NOMO-1 treated with dmso at 0.1 percent for 144 hours (cell line): ENCODE results near the gene C11orf21.
A peak's percentile ranks its signal among the peaks of the same experiment; 100 is the strongest.
"Not testable (repeated sequence)": the region's sequence is repeated elsewhere in the genome, so short reads cannot be mapped to it uniquely, and the experiment has no call there.

ENCODE experiments used
- DNase-seq: peaks from one replicate; lab custom pipeline; 2025; ENCODE audit not compliant: unreplicated experiment; lab: John Stamatoyannopoulos, UW

Gene C11orf21

GRCh38 chr11:2297623-2298030 is 4.1 kb downstream of the C11orf21 start:
- no peak for DNase-seq

DNA sequence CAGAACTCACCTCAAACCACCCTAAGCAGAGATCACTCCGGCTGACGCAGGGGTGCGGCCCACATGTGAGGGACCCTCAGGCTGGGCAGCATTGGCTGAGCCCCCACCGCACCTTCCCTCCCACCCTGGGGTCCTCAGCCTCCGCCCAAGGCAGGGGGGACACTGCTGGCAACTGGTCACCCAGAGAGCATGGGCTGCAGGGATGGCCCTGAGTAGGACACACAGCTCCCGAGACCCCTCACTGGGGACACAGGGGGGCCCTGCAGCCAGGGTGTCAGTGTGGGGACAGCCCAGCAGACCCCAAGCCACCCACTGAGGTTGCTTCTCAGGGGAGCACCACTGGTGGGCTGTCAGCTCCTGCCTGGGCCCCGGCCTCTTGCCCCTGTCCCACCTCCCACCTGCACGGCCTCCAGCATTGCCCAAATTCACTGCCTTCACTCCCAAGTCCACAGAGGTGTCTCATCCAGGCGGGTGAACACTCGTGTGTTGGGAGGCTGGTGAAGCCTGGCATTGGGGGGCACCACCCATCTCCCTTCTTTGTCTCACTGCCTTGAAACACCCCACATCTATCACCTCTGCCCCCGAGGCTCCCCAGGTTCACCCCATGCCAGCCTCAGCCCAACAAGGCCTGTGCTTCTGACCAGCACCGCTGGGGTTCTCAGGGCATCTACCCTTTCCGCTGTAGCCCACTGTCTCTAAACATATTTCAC is 4.7 kb downstream of the C11orf21 start:
- DNase-seq, result no peak

DNA sequence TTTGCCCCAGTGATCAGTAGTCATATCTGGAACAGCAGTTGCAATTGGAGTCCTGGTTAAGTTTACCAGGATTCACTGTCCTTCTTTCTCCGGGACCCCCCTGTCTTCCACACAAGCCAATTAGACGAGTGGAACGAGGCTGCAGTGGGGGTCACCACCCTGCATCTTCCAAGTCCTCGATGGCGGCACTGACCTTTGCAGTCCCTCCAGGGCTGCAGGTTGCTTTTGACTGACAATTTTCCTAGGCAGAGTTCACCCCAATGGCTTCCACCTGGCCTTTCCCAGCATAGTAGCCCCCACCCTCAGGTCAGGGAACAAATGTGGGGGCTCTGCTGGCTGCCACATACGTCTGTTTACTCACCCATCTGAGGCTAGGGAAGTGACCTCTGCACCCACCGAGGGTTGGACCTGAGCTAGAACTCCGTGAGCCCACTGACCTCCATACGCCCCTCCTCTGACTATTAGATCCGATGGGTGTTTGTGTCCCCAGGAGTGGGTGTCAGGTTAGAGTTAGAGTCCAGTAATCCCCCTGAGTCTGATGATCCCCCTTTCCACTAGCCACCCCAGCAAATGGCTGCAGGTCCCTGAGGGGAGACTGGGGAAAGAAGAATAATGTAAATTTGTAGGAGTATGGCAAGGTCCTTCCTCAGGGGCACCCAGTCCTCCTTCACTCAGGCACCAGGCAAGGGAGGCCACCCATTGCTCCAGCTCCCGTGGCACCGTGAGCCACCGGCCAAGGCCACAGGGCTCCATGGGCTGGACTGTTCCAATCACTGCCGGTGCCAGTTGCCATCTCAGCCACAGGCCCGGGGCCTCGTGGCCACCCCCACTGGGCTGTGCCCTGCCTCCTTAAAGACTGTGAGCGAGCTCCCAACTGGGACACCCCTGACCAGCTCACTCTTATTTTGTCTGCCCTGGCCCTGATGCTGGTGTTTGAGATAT is 5.5 kb downstream of the C11orf21 start:
- DNase-seq, result no peak

DNA sequence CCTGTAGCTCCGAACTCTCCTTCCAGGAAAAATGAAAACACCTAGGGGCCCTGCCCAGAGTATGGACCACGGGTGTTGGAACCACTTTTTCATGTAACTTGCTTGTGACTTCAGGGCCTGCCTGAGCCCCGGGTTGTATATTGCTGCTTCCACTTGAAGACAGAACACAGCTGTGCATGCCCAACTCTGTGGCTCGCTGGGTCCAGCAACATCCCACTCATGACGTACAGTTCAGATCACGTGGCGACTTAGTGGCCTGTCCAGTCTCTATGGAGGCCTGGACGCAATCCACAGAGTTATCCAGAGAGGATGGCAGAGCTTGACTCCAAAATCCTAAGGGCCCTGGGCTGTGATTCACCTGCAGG is 6.8 kb downstream of the C11orf21 start:
- DNase-seq, result no peak

- peak; percentile 67 for DNase-seq
Observed at GRCh38 chr11:2293984-2294925, 7.5 kb downstream of the C11orf21 start.

- no peak for DNase-seq
Observed at GRCh38 chr11:2293531-2293971, 8.2 kb downstream of the C11orf21 start.

GRCh38 chr11:2290351-2290841 is 11.3 kb downstream of the C11orf21 start:
- DNase-seq, result no peak

- DNase-seq, result no peak
Observed at GRCh38 chr11:2289859-2290258, 11.9 kb downstream of the C11orf21 start.

DNA sequence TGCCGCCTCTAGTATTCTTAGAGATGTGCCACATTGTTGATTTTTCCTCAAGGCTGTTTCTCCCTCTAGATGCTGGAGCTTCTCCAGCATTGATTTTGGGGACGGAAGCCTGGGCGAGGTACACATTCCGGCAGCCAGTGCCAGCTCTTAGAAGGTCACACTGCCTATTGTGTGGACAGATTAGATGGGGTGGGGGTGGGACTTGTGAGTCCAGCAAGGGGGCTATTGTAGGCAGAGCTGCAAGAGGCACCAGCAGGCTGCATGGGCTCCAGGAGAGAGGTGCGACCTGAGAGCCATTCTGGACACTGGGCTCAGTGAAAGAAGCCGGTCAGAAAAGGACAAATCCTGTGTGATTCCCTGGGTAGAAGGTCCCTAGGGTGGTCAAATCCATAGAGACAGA is 12.4 kb downstream of the C11orf21 start:
- DNase-seq, result no peak

GRCh38 chr11:2287091-2287490 is 14.6 kb downstream of the C11orf21 start:
- DNase-seq, result peak; percentile 63

GRCh38 chr11:2286350-2286749 is 15.4 kb downstream of the C11orf21 start:
- DNase-seq, result not testable (repeated sequence)

GRCh38 chr11:2280208-2280607 is 21.5 kb downstream of the C11orf21 start:
- DNase-seq, result no peak

DNA sequence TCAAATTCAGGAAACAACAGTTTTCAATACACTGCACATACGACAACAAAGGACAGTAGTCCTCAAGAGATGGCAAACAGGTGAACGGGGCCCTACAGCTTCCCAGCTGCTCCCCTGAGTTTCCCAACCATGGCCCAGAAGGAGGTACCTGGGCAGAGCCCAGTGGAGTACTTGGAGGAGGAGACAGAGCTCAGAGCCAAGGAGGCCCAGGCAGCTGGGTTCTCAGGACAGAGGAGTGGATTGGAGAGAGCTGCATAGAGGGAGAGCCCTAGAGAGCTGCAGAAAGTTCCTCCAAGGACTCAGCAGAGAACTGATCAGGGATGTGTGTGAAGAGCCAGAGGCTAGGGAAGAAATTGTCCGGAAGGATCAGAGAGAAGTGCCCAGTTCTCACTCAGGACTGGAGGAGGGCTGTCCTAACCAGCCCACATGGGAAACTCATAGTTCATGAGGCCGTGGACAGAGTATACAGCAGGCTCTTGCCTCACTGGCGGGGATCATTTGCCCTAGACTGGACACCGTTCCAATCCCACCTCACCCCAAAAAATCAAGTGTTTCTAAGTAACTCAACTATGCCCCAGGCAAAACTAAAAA is 23.7 kb downstream of the C11orf21 start:
- DNase-seq, result no peak

- DNase-seq, result no peak
Observed at GRCh38 chr11:2277008-2277346, 24.7 kb downstream of the C11orf21 start.

DNA sequence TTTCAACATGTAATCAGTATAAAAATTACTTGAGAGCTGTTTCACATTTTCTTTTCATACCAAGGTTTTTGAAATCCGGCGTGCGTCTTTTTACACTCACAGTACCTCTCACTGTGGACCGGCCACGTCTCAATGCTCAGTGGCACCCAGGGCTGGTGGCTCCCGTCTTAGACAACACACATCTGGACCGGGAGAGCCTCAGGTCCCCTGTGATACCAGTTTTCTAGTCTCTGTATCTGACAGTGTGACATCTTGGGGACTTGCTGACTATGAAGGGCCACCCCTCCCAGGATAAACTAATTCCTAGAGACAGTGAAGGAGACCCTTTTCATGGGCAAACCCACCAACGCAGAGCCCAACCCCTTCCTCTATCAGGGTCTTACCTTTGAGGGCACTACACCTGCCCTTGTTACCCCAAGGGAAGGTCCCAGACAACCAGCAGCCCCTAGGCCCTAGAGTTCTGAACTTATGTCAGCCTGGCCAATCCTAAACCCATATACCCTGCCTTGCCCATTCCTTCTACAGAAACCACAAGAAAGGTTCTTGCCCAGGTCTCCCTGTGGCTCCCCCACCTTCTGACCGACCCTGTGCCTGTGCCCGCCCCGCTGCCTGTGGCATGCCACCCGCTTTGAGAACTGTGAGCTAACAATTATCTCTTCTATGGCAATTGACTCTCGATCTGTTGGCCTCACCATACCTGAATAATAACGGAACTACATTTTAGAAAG is 25.3 kb downstream of the C11orf21 start:
- DNase-seq, result no peak

- DNase-seq, result no peak
Observed at GRCh38 chr11:2275334-2276279, 26.1 kb downstream of the C11orf21 start.

- no peak for DNase-seq
Observed at GRCh38 chr11:2273771-2274170, 27.9 kb downstream of the C11orf21 start.

DNA sequence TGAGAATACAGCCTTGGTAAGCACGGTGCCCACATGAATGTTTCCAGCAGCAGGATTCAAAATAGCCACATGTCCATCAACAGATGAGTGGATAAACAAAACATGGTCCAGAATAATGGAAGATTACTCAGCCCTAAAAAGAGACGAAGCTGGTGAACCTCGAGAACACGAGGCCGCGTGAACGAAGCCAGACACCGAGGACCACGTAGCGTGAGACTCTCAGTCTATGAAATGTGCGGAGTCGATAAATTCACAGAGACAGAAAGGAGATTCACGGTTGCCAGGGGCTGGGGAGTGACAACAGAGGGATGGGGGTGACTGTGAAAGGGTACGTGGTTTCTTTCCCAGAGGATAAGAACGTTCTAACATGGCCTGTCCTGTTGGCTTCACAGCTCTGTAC is 28.4 kb downstream of the C11orf21 start:
- no peak for DNase-seq

DNA sequence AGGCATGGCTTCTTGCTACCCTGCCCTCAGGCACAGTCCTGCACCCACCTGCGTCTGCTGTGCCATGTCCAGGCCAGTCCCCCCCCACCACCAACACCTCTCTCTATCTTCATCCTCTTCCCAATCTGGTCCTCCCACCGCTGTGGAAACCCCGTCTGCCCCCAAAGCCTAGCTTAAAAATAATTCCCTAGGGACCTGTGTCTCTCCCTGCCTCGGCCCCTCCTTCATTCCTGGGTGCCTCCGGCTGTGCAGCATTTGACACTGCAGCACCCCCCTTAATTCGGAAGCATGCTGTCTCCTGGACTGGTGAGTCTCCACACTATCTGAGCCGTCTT is 28.8 kb downstream of the C11orf21 start:
- DNase-seq, result no peak
